ENCODE data around the gene VSTM1. TPM values are rescaled to one million over a fixed set of nuclear protein-coding genes. Genes with fewer than 3 reads are reported as not detected.

The VSTM1 gene
- total and polyA plus RNA-seq, 4 donors = 1.4 to 4.5 (median 3.6) TPM; not detected in 1

DNA sequence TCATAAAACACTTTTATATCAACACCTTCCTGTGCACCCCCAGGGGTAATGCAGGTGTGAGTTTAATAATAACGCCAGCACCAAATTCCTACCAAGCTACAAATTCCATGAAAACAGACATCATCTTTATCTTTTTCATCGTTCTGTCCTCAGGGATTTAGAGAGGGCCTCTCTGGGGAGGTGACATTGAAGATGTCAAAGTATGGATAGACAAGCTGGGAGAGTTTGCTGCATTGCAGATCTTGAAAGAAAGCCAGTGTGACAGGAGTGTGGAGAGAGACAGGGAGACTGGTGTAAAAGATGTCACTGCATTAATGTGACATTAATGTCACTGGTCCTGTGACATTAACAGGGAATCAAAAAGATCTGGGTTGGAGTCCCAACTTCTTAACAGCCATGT lies 62.2 kb downstream of the VSTM1 start:
- ATAC-seq (ENCODE audit: insufficient read depth, low FRiP score) (no peak), DNase-seq (no peak)
- H3K9me3 ChIP-seq (ENCODE audit: control insufficient read depth in 4 of 4, insufficient read depth in 3 of 4, low read length in 3 of 4) = peaks cover 0 to 5% (median 0%) of the 10 kb centered on the region in 4 donors
- H3K9ac ChIP-seq (ENCODE audit: insufficient read depth in 1 of 2, low read length in 2 of 2) = no peak overlapping the region
- H3K4me1 ChIP-seq (ENCODE audit: control insufficient read depth in 5 of 5, insufficient read depth in 5 of 5, low read length in 5 of 5) = no peaks in the 10 kb centered on the region
- H3K27me3 ChIP-seq (ENCODE audit: control insufficient read depth in 3 of 3, insufficient read depth in 3 of 3, low read length in 2 of 3) = peaks cover 0 to 28% (median 7%) of the 10 kb centered on the region in 3 donors
- WGBS, 2 donors = 73 to 92% methylated on average over 2 of the region's 2 CpGs
- no peaks in the 10 kb centered on the region for H3K36me3 ChIP-seq (ENCODE audit: control insufficient read depth in 4 of 4, insufficient read depth in 4 of 4, low read length in 4 of 4)
- H3K27ac ChIP-seq (ENCODE audit: low read depth in 1 of 2, low read length in 1 of 2) = no peak overlapping the region
- no peak overlapping the region for H3K4me3 ChIP-seq
- TF ChIP-seq, protein P1, sequence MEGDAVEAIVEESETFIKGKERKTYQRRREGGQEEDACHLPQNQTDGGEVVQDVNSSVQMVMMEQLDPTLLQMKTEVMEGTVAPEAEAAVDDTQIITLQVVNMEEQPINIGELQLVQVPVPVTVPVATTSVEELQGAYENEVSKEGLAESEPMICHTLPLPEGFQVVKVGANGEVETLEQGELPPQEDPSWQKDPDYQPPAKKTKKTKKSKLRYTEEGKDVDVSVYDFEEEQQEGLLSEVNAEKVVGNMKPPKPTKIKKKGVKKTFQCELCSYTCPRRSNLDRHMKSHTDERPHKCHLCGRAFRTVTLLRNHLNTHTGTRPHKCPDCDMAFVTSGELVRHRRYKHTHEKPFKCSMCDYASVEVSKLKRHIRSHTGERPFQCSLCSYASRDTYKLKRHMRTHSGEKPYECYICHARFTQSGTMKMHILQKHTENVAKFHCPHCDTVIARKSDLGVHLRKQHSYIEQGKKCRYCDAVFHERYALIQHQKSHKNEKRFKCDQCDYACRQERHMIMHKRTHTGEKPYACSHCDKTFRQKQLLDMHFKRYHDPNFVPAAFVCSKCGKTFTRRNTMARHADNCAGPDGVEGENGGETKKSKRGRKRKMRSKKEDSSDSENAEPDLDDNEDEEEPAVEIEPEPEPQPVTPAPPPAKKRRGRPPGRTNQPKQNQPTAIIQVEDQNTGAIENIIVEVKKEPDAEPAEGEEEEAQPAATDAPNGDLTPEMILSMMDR (IDR thresholded peaks at IDR 0.05; ENCODE audit: control extremely low read depth, extremely low read depth) = no peak

DNA sequence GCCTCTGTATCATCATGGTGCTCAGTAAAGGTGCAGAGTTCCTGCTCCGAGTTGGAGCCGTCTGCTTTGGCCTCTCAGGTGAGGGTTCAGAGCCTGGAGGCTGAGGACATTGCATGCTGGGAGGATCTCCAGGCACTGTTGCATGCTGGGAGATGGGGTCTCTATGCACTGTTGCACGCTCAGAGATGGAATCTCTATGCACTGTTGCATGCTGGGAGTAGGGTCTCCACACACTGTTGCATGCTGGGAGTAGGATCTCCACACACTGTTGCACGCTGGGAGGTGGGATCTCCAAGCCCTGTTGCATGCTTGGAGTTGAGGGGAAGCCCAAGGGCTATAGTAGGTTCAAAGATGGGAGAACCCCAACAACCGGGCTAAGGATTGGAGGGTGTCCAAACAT lies 64.0 kb downstream of the VSTM1 start:
- no peaks in the 10 kb centered on the region for H3K4me1 ChIP-seq (ENCODE audit: control insufficient read depth in 5 of 5, insufficient read depth in 5 of 5, low read length in 5 of 5)
- no peaks in the 10 kb centered on the region for H3K36me3 ChIP-seq (ENCODE audit: control insufficient read depth in 4 of 4, insufficient read depth in 4 of 4, low read length in 4 of 4)
- no peak for DNase-seq
- no peak for ATAC-seq (ENCODE audit: insufficient read depth, low FRiP score)
- peaks cover 0 to 5% (median 0%) of the 10 kb centered on the region in 4 donors for H3K9me3 ChIP-seq (ENCODE audit: control insufficient read depth in 4 of 4, insufficient read depth in 3 of 4, low read length in 3 of 4)
- TF ChIP-seq, protein P1 (IDR thresholded peaks at IDR 0.05; ENCODE audit: control extremely low read depth, extremely low read depth) = no peak
- H3K27me3 ChIP-seq (ENCODE audit: control insufficient read depth in 3 of 3, insufficient read depth in 3 of 3, low read length in 2 of 3) = peaks cover 4 to 40% (median 7%) of the 10 kb centered on the region in 3 donors
- 78 to 80% methylated on average over 5 of the region's 5 CpGs for WGBS, 2 donors
- no peak overlapping the region for H3K4me3 ChIP-seq
- no peak overlapping the region for H3K9ac ChIP-seq (ENCODE audit: insufficient read depth in 1 of 2, low read length in 2 of 2)
- H3K27ac ChIP-seq (ENCODE audit: low read depth in 1 of 2, low read length in 1 of 2) = no peak overlapping the region

DNA sequence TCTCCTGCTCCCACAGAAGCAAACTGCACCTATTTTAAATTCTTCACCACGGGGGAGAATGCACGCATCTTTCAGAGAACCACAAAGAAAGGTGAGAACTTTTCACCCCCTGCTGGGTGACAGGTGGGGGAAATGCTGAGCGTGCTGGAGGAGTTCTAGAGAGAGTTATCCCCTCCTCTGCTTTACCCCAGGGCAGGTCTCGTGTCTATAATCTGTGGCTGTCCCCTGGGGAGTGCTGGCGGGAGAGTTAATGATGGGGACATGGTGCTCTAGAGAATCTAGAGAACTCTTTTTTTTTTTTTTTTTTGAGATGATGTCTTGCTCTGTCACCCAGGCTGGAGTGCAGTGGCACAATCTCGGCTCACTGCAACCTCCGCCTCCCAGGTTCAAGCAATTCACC lies 65.5 kb downstream of the VSTM1 start:
- DNase-seq = no peak
- ATAC-seq (ENCODE audit: insufficient read depth, low FRiP score) = no peak
- peaks cover 0 to 6% (median 0%) of the 10 kb centered on the region in 4 donors for H3K9me3 ChIP-seq (ENCODE audit: control insufficient read depth in 4 of 4, insufficient read depth in 3 of 4, low read length in 3 of 4)
- no peaks in the 10 kb centered on the region for H3K4me1 ChIP-seq (ENCODE audit: control insufficient read depth in 5 of 5, insufficient read depth in 5 of 5, low read length in 5 of 5)
- 50 to 64% methylated on average over 6 to 7 of the region's 7 CpGs for WGBS, 2 donors
- TF ChIP-seq, protein P1 (IDR thresholded peaks at IDR 0.05; ENCODE audit: control extremely low read depth, extremely low read depth) = no peak
- no peak overlapping the region for H3K9ac ChIP-seq (ENCODE audit: insufficient read depth in 1 of 2, low read length in 2 of 2)
- no peak overlapping the region for H3K4me3 ChIP-seq
- no peak overlapping the region for H3K27ac ChIP-seq (ENCODE audit: low read depth in 1 of 2, low read length in 1 of 2)
- H3K27me3 ChIP-seq (ENCODE audit: control insufficient read depth in 3 of 3, insufficient read depth in 3 of 3, low read length in 2 of 3) = peaks cover 3 to 55% (median 9%) of the 10 kb centered on the region in 3 donors
- H3K36me3 ChIP-seq (ENCODE audit: control insufficient read depth in 4 of 4, insufficient read depth in 4 of 4, low read length in 4 of 4) = no peaks in the 10 kb centered on the region

DNA sequence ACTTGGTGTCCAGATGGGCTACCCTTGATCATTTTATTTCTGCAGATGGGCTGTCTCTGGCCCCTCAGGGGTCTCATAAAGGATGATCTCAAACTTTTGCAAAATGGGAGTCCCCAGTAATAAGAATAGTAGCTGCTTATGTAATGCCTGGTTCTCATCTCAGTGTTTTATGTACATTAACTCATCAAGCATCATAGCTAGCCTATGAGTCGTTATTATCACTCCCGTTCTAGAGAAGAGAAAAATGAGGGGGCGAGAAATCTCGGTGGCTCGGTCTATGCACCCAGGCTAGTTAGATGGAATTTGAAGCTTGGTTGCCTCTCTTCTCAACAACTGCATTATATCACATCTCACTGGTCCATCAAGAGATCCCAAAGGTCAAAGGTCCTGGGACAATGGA lies 68.9 kb downstream of the VSTM1 start:
- DNase-seq (no peak), ATAC-seq (ENCODE audit: insufficient read depth, low FRiP score) (no peak)
- no peak overlapping the region for H3K27ac ChIP-seq (ENCODE audit: low read depth in 1 of 2, low read length in 1 of 2)
- 85 to 87% methylated on average over 5 of the region's 5 CpGs for WGBS, 2 donors
- no peaks in the 10 kb centered on the region for H3K36me3 ChIP-seq (ENCODE audit: control insufficient read depth in 4 of 4, insufficient read depth in 4 of 4, low read length in 4 of 4)
- H3K9ac ChIP-seq (ENCODE audit: insufficient read depth in 1 of 2, low read length in 2 of 2) = no peak overlapping the region
- peaks cover 0 to 4% (median 0%) of the 10 kb centered on the region in 5 donors for H3K4me1 ChIP-seq (ENCODE audit: control insufficient read depth in 5 of 5, insufficient read depth in 5 of 5, low read length in 5 of 5)
- TF ChIP-seq, protein P1 (IDR thresholded peaks at IDR 0.05; ENCODE audit: control extremely low read depth, extremely low read depth) = no peak
- no peak overlapping the region for H3K4me3 ChIP-seq
- H3K27me3 ChIP-seq (ENCODE audit: control insufficient read depth in 3 of 3, insufficient read depth in 3 of 3, low read length in 2 of 3) = peaks cover 10 to 53% (median 17%) of the 10 kb centered on the region in 3 donors
- peaks cover 0 to 6% (median 0%) of the 10 kb centered on the region in 4 donors for H3K9me3 ChIP-seq (ENCODE audit: control insufficient read depth in 4 of 4, insufficient read depth in 3 of 4, low read length in 3 of 4)
